Measurements from ENCODE around the gene LNX1. TPM values are rescaled to one million over a fixed set of nuclear protein-coding genes. Genes with fewer than 3 reads are reported as not detected.
A peak's percentile ranks its signal among the peaks of the same experiment; 100 is the strongest.

LNX1 gene
- total RNA-seq, 4 donors from 2014 or later, result 14.5 to 41.0 (median 22.9) TPM

DNA sequence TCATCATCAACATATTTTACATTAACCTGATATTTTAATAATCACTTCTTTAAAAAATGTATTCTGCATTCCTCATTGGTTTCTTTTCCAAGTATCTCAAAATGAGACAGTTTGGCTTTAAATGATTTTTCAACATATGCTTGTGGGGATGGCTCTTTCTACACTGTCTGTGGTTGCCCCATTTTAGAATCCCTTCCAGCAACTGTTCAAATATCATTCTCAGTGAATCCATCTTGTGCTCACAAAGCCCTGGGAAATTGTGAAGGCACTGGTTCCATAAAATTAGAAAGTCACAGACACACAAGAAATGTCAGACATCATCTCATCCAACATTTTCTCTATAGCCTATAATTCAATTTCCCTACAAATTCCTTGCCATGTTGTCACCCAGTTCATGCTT, 103.5 kb downstream of the LNX1 start:
- H3K4me1 ChIP-seq, result peaks cover 0 to 44% (median 33%) of the 10 kb centered on the region in 3 donors
- H3K36me3 ChIP-seq, result peaks cover 0 to 5% (median 0%) of the 10 kb centered on the region in 3 donors
- no peak overlapping the region for H3K4me3 ChIP-seq
- intact Hi-C loops (cut with DNase I), result no loop called here
- TF ChIP-seq, protein P1, sequence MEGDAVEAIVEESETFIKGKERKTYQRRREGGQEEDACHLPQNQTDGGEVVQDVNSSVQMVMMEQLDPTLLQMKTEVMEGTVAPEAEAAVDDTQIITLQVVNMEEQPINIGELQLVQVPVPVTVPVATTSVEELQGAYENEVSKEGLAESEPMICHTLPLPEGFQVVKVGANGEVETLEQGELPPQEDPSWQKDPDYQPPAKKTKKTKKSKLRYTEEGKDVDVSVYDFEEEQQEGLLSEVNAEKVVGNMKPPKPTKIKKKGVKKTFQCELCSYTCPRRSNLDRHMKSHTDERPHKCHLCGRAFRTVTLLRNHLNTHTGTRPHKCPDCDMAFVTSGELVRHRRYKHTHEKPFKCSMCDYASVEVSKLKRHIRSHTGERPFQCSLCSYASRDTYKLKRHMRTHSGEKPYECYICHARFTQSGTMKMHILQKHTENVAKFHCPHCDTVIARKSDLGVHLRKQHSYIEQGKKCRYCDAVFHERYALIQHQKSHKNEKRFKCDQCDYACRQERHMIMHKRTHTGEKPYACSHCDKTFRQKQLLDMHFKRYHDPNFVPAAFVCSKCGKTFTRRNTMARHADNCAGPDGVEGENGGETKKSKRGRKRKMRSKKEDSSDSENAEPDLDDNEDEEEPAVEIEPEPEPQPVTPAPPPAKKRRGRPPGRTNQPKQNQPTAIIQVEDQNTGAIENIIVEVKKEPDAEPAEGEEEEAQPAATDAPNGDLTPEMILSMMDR (IDR thresholded peaks at IDR 0.05), result no peak
- TF ChIP-seq POLR2A (IDR thresholded peaks at IDR 0.05), result no peak
- no peaks in the 10 kb centered on the region for H3K9me3 ChIP-seq
- DNase-seq, result no peak
- H3K27me3 ChIP-seq, result peaks cover 0 to 7% (median 0%) of the 10 kb centered on the region in 4 donors
- no peak overlapping the region for H3K27ac ChIP-seq

DNA sequence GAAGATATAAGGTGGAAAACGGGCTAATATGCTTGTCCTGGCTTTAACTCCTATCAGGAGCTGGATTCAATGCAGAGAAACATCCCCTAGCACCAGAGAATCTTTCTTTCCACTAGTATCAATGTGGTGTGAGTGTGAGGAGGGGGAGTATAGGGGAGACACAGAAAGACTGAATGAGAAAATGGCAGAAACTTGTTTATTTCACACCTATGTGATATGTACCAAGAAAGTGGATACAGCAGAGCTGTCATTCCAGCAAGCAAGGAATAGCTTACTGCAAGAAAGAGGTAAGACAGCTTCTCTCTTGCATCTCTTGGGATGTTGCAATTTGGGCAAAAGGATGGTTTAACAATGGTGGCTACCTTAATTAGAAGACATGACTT, 105.6 kb downstream of the LNX1 start:
- no peaks in the 10 kb centered on the region for H3K9me3 ChIP-seq
- WGBS, 2 donors, result 19 to 33% methylated on average over 1 of the region's 1 CpG
- H3K27me3 ChIP-seq, result peaks cover 0 to 7% (median 0%) of the 10 kb centered on the region in 4 donors
- TF ChIP-seq, protein P1 (IDR thresholded peaks at IDR 0.05), result no peak
- TF ChIP-seq POLR2A (IDR thresholded peaks at IDR 0.05), result no peak
- intact Hi-C loops (cut with DNase I), result no loop called here
- no peak overlapping the region for H3K4me3 ChIP-seq
- peaks cover 0 to 15% (median 0%) of the 10 kb centered on the region in 3 donors for H3K36me3 ChIP-seq
- peak overlapping the region in 2 of 4 donors; percentile 18 to 50 for H3K27ac ChIP-seq
- no peak for DNase-seq
- peaks cover 0 to 41% (median 36%) of the 10 kb centered on the region in 3 donors for H3K4me1 ChIP-seq

DNA sequence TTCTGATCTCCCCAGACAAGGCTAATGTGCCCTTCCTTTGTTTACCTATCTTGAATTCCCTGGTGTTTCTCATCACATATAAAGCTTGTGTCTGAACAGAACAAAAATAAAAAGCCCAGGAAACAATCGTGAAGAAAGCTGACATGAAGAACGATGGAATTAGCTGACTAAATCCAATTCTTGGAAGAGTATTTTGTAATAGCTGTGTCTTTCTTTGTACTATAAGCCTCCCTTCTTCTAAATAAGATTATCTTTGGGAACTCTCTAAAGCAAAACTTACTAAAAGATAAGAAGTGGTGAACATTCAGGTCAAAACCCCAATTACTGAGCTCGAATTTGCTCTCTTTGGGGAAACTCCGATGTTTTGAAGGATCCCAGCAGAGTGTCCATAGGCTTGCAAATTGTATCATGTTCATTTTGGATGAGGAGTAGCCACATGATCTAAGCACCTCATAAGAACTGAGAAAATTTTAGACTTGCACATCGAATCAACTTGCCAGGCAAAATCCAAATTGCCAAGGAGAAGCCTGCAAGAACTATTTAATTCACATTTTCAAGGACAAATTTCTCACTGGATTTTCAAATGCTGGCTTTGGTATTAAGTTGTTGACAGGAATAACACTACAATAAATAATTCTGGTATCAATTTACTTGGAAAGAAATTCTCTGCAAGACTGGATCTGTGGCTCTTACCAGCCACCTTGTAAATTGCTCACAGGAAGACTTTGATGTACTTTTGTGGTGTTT, 106.2 kb downstream of the LNX1 start:
- Histone ChIP-seq H3K4me3 (no peak overlapping the region), H3K27ac (peak overlapping the region in 3 of 4 donors; percentile 18 to 50 (median 45)), H3K36me3 (peaks cover 0 to 21% (median 0%) of the 10 kb centered on the region in 3 donors), H3K27me3 (peaks cover 0 to 7% (median 0%) of the 10 kb centered on the region in 4 donors), H3K4me1 (peaks cover 0 to 35% (median 30%) of the 10 kb centered on the region in 3 donors), H3K9me3 (no peaks in the 10 kb centered on the region)
- 26 to 30% methylated on average over 5 of the region's 5 CpGs for WGBS, 2 donors
- no peak for DNase-seq
- intact Hi-C loops (cut with DNase I), result no loop called here
- TF ChIP-seq, protein P1 (IDR thresholded peaks at IDR 0.05), result no peak
- TF ChIP-seq POLR2A (IDR thresholded peaks at IDR 0.05), result no peak

DNA sequence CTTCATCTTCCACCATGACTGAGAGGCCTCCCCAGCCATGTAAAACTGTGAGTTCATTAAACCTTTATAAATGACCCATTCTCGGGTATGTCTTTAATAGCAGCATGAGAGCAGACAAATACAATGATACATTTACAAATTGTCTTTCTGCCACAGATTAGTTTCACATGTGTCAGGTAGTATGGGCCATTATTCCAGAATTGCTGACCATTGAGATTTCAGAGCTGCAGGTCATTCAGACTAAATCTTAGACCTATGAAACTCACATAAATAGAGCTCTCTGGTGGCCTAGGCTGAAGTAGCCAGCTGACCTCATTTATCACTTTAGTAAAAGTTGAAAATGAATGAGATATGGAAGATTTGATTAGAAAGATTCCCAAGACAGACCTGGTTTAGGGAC, 108.0 kb downstream of the LNX1 start:
- peaks cover 0 to 7% (median 0%) of the 10 kb centered on the region in 4 donors for H3K27me3 ChIP-seq
- WGBS, 2 donors, result 100% methylated on average over 1 of the region's 1 CpG
- H3K27ac ChIP-seq, result no peak overlapping the region
- peaks cover 0 to 33% (median 23%) of the 10 kb centered on the region in 3 donors for H3K4me1 ChIP-seq
- no peak for DNase-seq
- no peak for TF ChIP-seq POLR2A (IDR thresholded peaks at IDR 0.05)
- TF ChIP-seq, protein P1 (IDR thresholded peaks at IDR 0.05), result no peak
- H3K4me3 ChIP-seq, result no peak overlapping the region
- intact Hi-C loops (cut with DNase I), result no loop called here
- H3K36me3 ChIP-seq, result peaks cover 0 to 19% (median 0%) of the 10 kb centered on the region in 3 donors
- no peaks in the 10 kb centered on the region for H3K9me3 ChIP-seq

DNA sequence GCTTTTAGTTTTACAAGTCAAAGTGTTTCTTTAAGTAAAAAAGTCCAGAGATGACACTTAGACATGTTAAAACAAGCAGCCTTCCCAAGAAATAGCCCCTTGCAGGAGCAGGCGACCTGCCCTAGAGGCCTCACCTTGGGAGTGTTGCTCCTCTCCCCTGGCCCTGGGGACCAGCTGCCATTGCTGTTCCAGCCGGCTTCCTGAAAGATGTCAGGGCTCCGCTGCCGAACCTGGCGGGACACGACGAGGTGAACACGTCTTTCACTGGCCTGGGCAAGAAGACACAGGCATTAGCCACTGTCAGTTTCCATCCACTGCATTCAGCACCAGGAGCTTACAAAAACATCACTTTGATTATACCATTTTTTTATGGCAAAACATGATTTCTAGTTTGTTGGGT, 109.7 kb downstream of the LNX1 start:
- whole genome bisulfite sequencing, 2 donors, result 63 to 65% methylated on average over 6 to 8 of the region's 8 CpGs
- intact Hi-C loops (cut with DNase I), result no loop called here
- H3K36me3 ChIP-seq, result peaks cover 0 to 19% (median 0%) of the 10 kb centered on the region in 3 donors
- no peak overlapping the region for H3K4me3 ChIP-seq
- H3K27ac ChIP-seq, result no peak overlapping the region
- no peaks in the 10 kb centered on the region for H3K9me3 ChIP-seq
- TF ChIP-seq POLR2A (IDR thresholded peaks at IDR 0.05), result no peak
- TF ChIP-seq, protein P1 (IDR thresholded peaks at IDR 0.05), result no peak
- no peak for DNase-seq
- H3K27me3 ChIP-seq, result peaks cover 0 to 7% (median 0%) of the 10 kb centered on the region in 4 donors
- peaks cover 0 to 45% (median 34%) of the 10 kb centered on the region in 3 donors for H3K4me1 ChIP-seq
